B cell (primary cell): Measurements from ENCODE around the gene ARL4C.

Experiments used
- CTCF ChIP-seq: fragments of 200-600 bp; IDR thresholded peaks from one replicate; pipeline ENCODE4 v1.8.0; 2022; ENCODE audit warnings: antibody characterized with exemption, mild to moderate bottlenecking
- EZH2 ChIP-seq: IDR thresholded peaks from 2 replicates; pipeline ENCODE4 v1.6.1; 2012; ENCODE audit warnings: borderline replicate concordance, low read depth, mild to moderate bottlenecking, moderate library complexity, low read length; ENCODE audit not compliant: insufficient read depth, poor library complexity, severe bottlenecking

- TF ChIP-seq CTCF (no peak), EZH2 (no peak)
Observed at GRCh38 chr2:234535464-234535863, 38.6 kb upstream of the ARL4C start.
